HUES48 (cell line): ENCODE measurements around the gene GIGYF2.
A peak's percentile ranks its signal among the peaks of the same experiment; 100 is the strongest.

Experiments
- H3K27ac ChIP-seq: one replicate; pipeline ENCODE4 v1.7.0; 2013; ENCODE audit warnings: low read depth, low read length, inconsistent platforms
- H3K27me3 ChIP-seq: 2 replicates; pipeline ENCODE4 v1.6.1; 2013; ENCODE audit warnings: mild to moderate bottlenecking, low read length; ENCODE audit not compliant: control insufficient read depth, insufficient read depth
- H3K36me3 ChIP-seq: 2 replicates; pipeline ENCODE4 v1.6.1; 2013; ENCODE audit warnings: low read length; ENCODE audit not compliant: control insufficient read depth, insufficient read depth
- H3K4me1 ChIP-seq: 2 replicates; pipeline ENCODE4 v1.6.1; 2013; ENCODE audit warnings: mild to moderate bottlenecking, low read length; ENCODE audit not compliant: control insufficient read depth, insufficient read depth
- H3K4me3 ChIP-seq: 2 replicates; pipeline ENCODE4 v1.5.1; 2013; ENCODE audit warnings: mild to moderate bottlenecking, low read depth, low read length
- H3K9ac ChIP-seq: 2 replicates; pipeline ENCODE4 v1.6.1; 2013; ENCODE audit warnings: mild to moderate bottlenecking, low read depth, low read length, moderate library complexity
- H3K9me3 ChIP-seq: 2 replicates; pipeline ENCODE4 v1.6.1; 2013; ENCODE audit warnings: low read length; ENCODE audit not compliant: control insufficient read depth, insufficient read depth

GIGYF2 gene

GRCh38 chr2:232781765-232782164 is 84.6 kb downstream of the GIGYF2 start:
- Histone ChIP-seq H3K4me3 (no peak overlapping the region), H3K4me1 (peaks cover under 1% of the 10 kb centered on the region; the same call in 1 of the 2 replicates), H3K9me3 (no peaks in the 10 kb centered on the region), H3K36me3 (peaks cover 6% of the 10 kb centered on the region), H3K9ac (no peak overlapping the region), H3K27me3 (no peaks in the 10 kb centered on the region), H3K27ac (peak overlapping the region; percentile 16)

- Histone ChIP-seq H3K27ac (no peak overlapping the region), H3K27me3 (no peaks in the 10 kb centered on the region), H3K9ac (no peak overlapping the region), H3K9me3 (no peaks in the 10 kb centered on the region), H3K4me1 (no peaks in the 10 kb centered on the region), H3K36me3 (peaks cover 22% of the 10 kb centered on the region), H3K4me3 (no peak overlapping the region)
These were observed 86.1 kb downstream of the GIGYF2 start for GRCh38 chr2:232783278-232783677.

- H3K9ac ChIP-seq: no peak overlapping the region
These were observed 90.7 kb downstream of the GIGYF2 start for GRCh38 chr2:232787806-232788205.

GRCh38 chr2:232789082-232789481 is 92.0 kb downstream of the GIGYF2 start:
- Histone ChIP-seq H3K4me3 (no peak overlapping the region), H3K36me3 (peaks cover 79% of the 10 kb centered on the region), H3K27me3 (no peaks in the 10 kb centered on the region), H3K27ac (no peak overlapping the region), H3K9me3 (no peaks in the 10 kb centered on the region), H3K4me1 (no peaks in the 10 kb centered on the region), H3K9ac (no peak overlapping the region)

More at GRCh38 chr2:232787806-232788205, 90.7 kb downstream of the GIGYF2 start:
- no peak overlapping the region for H3K27ac ChIP-seq
- H3K4me1 ChIP-seq: no peaks in the 10 kb centered on the region
- H3K27me3 ChIP-seq: no peaks in the 10 kb centered on the region
- H3K36me3 ChIP-seq: peaks cover 66% of the 10 kb centered on the region
- no peak overlapping the region for H3K4me3 ChIP-seq
- no peaks in the 10 kb centered on the region for H3K9me3 ChIP-seq

DNA sequence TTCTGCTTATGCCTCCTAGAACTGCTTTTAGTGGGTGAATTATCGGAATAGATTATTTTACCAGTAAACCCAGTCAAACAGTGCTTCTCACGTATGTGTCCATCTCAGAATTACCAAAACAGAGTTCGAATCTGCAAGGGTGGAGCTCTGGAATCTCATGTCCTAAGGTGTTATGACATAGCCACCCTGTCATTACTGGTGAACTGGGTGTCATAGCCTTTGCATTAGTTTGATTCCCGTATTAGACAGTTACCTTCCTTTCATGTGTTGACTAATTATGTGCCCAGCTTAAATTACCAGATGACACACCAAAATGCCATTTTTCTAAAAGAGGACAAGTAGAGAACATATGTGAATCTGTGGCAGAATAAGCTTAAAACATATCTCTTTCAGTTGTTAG is 94.4 kb downstream of the GIGYF2 start:
- no peaks in the 10 kb centered on the region for H3K9me3 ChIP-seq
- no peaks in the 10 kb centered on the region for H3K4me1 ChIP-seq
- peaks cover 98% of the 10 kb centered on the region for H3K36me3 ChIP-seq
- no peak overlapping the region for H3K4me3 ChIP-seq
- no peak overlapping the region for H3K27ac ChIP-seq
- no peak overlapping the region for H3K9ac ChIP-seq
- H3K27me3 ChIP-seq: no peaks in the 10 kb centered on the region

DNA sequence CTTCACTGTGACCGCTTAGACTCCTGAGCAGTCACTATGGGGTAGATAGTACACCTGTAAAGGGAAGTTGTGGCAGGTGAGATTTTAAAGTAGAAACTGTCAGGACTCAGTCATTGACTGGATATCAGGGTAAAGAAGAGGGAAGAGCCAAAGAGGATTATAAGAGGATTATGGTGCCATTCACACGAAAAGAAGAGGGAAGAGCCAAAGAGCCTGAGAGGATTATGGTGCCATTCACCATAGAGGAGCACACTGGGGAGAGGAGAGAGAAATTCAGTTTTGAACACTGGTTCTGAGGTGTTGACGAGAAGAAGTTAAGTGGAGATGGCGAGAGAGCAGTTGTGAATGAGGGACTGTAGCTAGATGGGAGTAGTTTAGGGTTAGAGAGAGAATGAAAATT is 96.1 kb downstream of the GIGYF2 start:
- Histone ChIP-seq H3K9ac (no peak overlapping the region), H3K36me3 (peaks cover 96% of the 10 kb centered on the region), H3K4me1 (no peaks in the 10 kb centered on the region), H3K27ac (no peak overlapping the region), H3K27me3 (no peaks in the 10 kb centered on the region), H3K4me3 (no peak overlapping the region), H3K9me3 (no peaks in the 10 kb centered on the region)

DNA sequence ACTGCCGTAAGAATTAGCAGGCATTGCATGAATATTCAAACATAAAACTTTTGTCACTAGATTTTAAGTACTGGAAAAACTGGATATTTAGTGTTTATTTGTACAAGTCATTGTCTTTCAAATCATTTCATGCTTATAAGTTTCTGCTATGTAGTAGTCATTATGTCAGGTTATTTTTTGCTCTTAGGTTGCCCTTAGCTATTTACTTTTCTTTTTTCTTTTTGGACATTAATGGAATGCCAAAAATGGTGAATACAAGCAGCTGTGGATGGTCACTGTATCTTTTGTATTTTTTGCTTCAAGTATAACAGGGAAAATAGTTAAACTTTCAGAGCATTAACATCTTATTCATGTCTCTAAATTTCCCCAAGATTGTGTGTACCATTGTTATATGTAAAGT is 97.8 kb downstream of the GIGYF2 start:
- Histone ChIP-seq H3K4me3 (no peak overlapping the region), H3K9me3 (no peaks in the 10 kb centered on the region), H3K27ac (no peak overlapping the region), H3K27me3 (no peaks in the 10 kb centered on the region), H3K9ac (no peak overlapping the region), H3K36me3 (peaks cover 83% of the 10 kb centered on the region), H3K4me1 (peaks cover 2% of the 10 kb centered on the region; the same call in 1 of the 2 replicates)

- Histone ChIP-seq H3K4me3 (no peak overlapping the region), H3K27me3 (no peaks in the 10 kb centered on the region), H3K9me3 (no peaks in the 10 kb centered on the region), H3K4me1 (peaks cover 4% of the 10 kb centered on the region; the same call in 1 of the 2 replicates), H3K9ac (no peak overlapping the region), H3K36me3 (peaks cover 82% of the 10 kb centered on the region), H3K27ac (no peak overlapping the region)
These were observed 98.8 kb downstream of the GIGYF2 start for GRCh38 chr2:232795920-232796319.

- no peak overlapping the region for H3K27ac ChIP-seq
- H3K9ac ChIP-seq: no peak overlapping the region
- no peaks in the 10 kb centered on the region for H3K9me3 ChIP-seq
- no peaks in the 10 kb centered on the region for H3K27me3 ChIP-seq
- no peak overlapping the region for H3K4me3 ChIP-seq
- H3K36me3 ChIP-seq: peaks cover 59% of the 10 kb centered on the region
- peaks cover 4% of the 10 kb centered on the region; the same call in 1 of the 2 replicates for H3K4me1 ChIP-seq
These were observed 101.1 kb downstream of the GIGYF2 start for GRCh38 chr2:232798187-232798586.

DNA sequence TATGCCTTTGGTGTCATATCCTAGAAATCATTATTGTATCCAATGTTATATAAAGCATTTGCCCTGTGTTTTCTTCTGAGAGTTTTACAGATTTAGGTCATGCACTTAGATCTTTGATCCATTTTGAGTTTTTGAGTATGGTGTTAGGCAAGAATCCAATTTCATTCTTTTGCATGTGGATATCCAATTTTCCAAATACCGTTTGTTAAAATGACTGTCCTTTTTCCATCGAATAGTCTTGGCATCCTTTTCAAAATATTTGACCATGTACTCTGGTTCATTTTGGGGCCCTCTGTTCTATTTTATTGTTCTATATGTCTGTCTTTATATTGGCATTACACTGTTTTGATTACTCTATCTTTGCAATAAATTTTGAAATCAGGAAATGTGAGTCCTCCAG is 103.0 kb downstream of the GIGYF2 start:
- no peak overlapping the region for H3K4me3 ChIP-seq
- H3K9me3 ChIP-seq: no peaks in the 10 kb centered on the region
- peaks cover 42% of the 10 kb centered on the region for H3K36me3 ChIP-seq
- H3K9ac ChIP-seq: no peak overlapping the region
- no peaks in the 10 kb centered on the region for H3K27me3 ChIP-seq
- no peak overlapping the region for H3K27ac ChIP-seq
- H3K4me1 ChIP-seq: peaks cover 4% of the 10 kb centered on the region; the same call in 1 of the 2 replicates

- Histone ChIP-seq H3K9ac (no peak overlapping the region), H3K27ac (no peak overlapping the region), H3K9me3 (no peaks in the 10 kb centered on the region), H3K4me1 (peaks cover 4% of the 10 kb centered on the region; the same call in 1 of the 2 replicates), H3K36me3 (peaks cover 37% of the 10 kb centered on the region), H3K4me3 (no peak overlapping the region), H3K27me3 (no peaks in the 10 kb centered on the region)
These were observed 105.0 kb downstream of the GIGYF2 start for GRCh38 chr2:232802091-232802490.
